KBM-7 (cell line): ENCODE measurements around the gene SPAG16.
"Not testable (repeated sequence)": the region's sequence is repeated elsewhere in the genome, so short reads cannot be mapped to it uniquely, and the experiment has no call there.

Source experiments
- DNase-seq: peaks from one replicate; pipeline ENCODE4 v3.0.0-alpha.2; 2015
- in situ Hi-C: fragments of 300-500 bp; cut with MboI; formaldehyde crosslinking; loops from 2 replicates; pipeline ENCODE4 v1.14.3; 2020; ENCODE audit warnings: low sequenced_read_pairs, low pct_unique_long_range_greater_than_20kb, mixed read lengths

Gene SPAG16

GRCh38 chr2:213336253-213336770 lies 52.0 kb downstream of the SPAG16 start:
- no peak for DNase-seq
- in situ Hi-C loops: no loop called here

GRCh38 chr2:213353419-213353818 lies 69.2 kb downstream of the SPAG16 start:
- no peak for DNase-seq
- in situ Hi-C loops: no loop called here

GRCh38 chr2:213376644-213377043 lies 92.4 kb downstream of the SPAG16 start:
- no peak for DNase-seq
- in situ Hi-C loops: no loop called here

- DNase-seq, in situ Hi-C loops: not testable (repeated sequence)
Observed at GRCh38 chr2:213407027-213407426, 122.8 kb downstream of the SPAG16 start.

GRCh38 chr2:213408426-213409070 lies 124.3 kb downstream of the SPAG16 start:
- DNase-seq, in situ Hi-C loops: not testable (repeated sequence)

GRCh38 chr2:213410687-213411086 lies 126.4 kb downstream of the SPAG16 start:
- in situ Hi-C loops, DNase-seq: not testable (repeated sequence)

GRCh38 chr2:213411582-213412289 lies 127.5 kb downstream of the SPAG16 start:
- DNase-seq: no peak
- in situ Hi-C loops: no loop called here

GRCh38 chr2:213415093-213415492 lies 130.8 kb downstream of the SPAG16 start:
- in situ Hi-C loops: no loop called here
- DNase-seq: no peak

GRCh38 chr2:213416832-213417231 lies 132.6 kb downstream of the SPAG16 start:
- in situ Hi-C loops: no loop called here
- DNase-seq: no peak

- in situ Hi-C loops: no loop called here
- DNase-seq: no peak
Observed at GRCh38 chr2:213419980-213420379, 135.7 kb downstream of the SPAG16 start.

GRCh38 chr2:213420828-213421385 lies 136.6 kb downstream of the SPAG16 start:
- in situ Hi-C loops: no loop called here
- DNase-seq: no peak

- in situ Hi-C loops: no loop called here
- DNase-seq: no peak
Observed at GRCh38 chr2:213422211-213422610, 137.9 kb downstream of the SPAG16 start.

- in situ Hi-C loops: no loop called here
- DNase-seq: no peak
Observed at GRCh38 chr2:213425618-213426017, 141.4 kb downstream of the SPAG16 start.

- no peak for DNase-seq
- in situ Hi-C loops: no loop called here
Observed at GRCh38 chr2:213429516-213429915, 145.3 kb downstream of the SPAG16 start.

- DNase-seq: no peak
- in situ Hi-C loops: no loop called here
Observed at GRCh38 chr2:213443921-213444320, 159.7 kb downstream of the SPAG16 start.

GRCh38 chr2:213451542-213452239 lies 167.4 kb downstream of the SPAG16 start:
- in situ Hi-C loops: no loop called here

GRCh38 chr2:213455316-213456008 lies 171.2 kb downstream of the SPAG16 start:
- DNase-seq: no peak
- in situ Hi-C loops: no loop called here

More at GRCh38 chr2:213451542-213452239, 167.4 kb downstream of the SPAG16 start:
- no peak for DNase-seq

GRCh38 chr2:213475433-213475832 lies 191.2 kb downstream of the SPAG16 start:
- in situ Hi-C loops: no loop called here
- DNase-seq: peak; percentile 12

- in situ Hi-C loops: no loop called here
- DNase-seq: no peak
Observed at GRCh38 chr2:213476641-213477040, 192.4 kb downstream of the SPAG16 start.
